Measurements from ENCODE around the gene IFNA17.
"Not testable (repeated sequence)": the region's sequence is repeated elsewhere in the genome, so short reads cannot be mapped to it uniquely, and the experiment has no call there.

The IFNA17 gene

DNA sequence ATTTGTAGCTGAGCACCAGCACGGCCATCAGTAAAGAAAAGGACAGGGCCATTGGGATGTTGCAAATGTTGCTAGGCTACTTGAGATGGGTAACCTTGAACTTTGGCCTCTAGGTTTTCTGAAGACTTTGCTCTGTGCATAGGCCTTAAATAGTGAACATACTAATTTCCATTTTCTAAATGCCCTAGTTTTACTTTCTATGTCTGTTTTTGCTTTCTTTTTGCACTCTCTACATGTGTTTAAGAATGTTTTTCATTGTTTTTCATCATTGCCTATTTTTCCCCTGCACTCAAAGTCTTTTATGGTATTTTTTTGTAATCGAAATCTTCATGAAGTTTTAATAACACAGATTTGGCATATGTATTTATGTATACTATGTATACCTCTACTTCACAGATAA is at the start of gene IFNA17:
Gene IFNA17, minus strand, starts transcription at position 101 of the 400 bp plus-strand sequence. Its CDS starts 49 bp downstream, at position 52.
- no peak for DNase-seq

DNA sequence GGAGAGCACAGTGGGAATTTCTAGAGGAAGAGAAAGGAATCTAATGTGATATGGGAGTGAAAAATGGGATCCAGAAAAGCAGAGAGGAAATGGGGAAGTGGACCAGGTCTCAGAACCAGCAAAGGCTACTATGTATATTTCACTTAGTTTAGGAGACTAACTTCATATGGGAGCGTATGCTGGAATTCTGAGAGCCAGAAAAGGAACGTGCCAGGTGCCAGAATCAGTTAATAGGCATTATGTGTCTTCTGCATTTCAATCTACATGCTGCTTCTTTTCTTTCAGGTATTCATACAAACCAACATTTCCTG is 40.3 kb upstream of the IFNA17 start:
- DNase-seq: no peak

DNA sequence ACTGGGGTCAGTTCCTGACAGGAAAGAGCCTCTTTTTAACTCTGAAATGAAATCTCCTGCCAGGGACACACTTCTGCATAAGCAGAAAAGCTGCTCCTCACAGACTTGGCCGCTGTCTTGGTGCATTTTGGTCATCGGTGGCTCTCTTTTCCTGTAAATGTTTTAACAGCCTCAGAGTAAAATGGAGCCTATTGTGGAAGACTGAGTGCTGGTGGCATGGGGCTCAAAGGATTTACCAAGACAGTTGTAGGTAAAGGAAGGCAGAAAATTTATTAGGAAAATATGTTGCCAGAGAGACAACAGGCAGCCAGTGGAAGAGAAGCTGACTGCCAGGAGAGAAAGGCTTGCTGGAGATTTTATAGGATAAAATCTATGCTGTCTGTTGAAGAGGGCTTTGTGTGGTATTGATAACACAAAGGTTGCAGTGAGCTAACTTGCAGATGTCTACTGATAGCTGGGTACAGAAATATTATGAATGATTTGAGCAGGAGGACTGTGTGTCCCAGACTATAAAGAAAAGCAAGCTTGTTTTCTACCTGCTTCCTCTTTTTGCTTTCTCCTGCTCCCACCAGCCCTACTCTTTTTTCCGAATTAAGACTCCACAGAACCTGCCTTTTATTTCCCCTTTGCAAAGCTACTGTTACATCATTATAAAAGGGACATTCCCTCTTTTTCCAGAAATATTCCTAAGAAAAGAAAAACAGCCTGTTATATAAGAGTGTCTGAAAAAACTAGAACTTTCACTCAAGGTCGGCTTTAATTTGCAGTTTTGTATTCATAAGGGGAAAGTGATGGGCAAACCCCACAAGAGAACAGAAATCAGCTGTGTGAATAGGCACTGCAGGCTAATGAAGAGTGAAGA is 39.7 kb upstream of the IFNA17 start:
- no peak for DNase-seq

DNA sequence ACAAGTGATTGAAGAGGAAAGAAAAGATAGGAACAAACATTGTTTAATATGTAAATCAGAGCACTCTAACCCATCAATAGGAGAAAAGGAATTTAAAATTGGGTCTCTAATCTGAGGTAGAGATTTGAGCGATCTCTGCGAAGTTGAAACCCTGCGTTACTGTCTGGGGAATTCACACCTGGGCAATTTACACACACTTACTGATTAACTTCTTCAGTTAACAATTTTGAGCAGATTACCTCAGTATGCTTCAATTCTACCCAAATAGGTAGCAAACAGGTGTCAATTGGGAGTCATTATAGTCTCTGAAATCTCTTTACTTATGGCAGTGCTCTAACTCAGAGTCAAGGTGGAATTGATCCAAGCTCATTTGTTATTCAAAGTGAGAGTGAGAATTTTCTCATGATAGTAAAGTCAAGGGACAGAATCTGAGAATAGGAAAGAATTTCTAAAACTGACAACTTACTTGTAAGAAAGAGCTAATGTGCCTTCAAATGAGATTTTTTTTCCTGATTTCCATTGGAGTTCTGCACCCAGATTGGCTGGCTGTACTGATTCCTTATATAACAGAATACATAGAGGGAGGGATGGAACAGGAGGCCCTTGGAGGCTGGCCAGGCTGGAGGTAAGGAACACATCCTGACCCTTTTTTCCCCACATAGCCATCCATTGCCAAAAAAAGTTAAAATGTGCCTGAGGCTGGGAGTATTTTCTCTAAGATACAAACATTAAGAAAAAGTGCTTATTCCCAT is 38.9 kb upstream of the IFNA17 start:
- no peak for DNase-seq

DNA sequence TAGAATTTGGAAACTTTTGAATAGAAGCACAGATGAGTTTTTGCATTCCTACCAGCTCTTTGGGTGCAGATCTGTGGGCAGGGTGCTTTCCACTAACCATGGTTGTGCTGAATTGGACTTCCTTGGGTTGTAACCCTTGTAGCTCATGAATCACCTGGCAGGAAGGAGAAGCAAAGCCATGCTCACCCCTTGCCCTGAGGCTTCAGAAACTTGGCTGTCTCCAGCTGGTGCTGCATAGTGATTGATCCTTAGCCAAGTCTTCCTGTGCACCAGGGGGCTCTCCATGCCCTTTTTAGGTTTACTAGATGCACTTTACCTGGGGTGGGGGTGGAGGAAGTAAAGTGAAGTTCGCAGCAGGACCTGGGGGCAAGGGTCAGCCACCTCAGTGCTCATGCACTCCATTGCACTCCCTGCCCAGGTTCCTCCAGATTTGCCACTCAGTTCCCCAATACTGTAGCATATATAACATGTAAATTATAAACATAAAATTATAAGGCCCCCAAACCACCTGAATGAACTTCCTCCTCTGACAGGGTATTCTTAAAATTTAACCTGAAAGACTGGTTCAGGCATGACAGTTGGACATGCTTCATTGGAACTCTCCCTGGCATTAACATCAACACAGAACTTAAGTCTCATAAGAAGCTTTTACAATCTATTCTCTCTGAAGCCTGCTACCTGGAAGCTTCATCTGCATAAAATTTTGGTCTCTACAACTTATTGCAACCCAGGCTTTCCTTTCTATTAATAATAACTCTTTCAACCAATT is 37.6 kb upstream of the IFNA17 start:
- DNase-seq: no peak

DNA sequence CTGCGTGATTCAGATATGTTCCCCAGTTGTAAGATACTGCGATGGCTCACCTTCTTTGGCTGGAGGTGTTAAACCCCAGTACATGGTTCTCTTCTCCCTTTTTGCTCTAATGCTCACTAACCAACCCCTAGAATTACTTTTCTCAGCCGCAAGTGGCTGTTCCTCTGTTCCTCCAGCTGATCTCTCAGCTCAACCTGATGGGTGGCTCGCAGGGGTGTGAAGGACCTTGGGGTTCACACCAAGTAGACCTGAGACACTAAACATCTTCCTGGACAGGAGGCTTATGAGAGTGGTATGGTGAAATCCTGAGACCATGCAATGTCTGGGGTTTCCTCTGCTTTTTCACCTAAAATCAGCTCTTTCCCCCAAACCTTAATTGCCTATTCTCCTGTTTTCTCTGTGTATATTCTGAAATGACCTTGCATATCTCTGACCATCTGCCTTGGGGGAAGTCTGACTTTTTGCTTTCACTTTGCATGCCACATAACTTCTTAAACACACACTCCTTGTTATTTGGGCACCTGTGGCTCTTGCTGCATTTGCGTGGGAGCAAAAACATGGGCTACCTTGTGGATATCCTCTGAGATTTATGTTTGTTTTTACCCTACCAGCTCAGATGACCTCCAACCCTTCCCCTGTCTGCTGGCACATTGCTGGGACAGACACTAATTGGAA is 27.7 kb upstream of the IFNA17 start:
- DNase-seq: no peak

DNA sequence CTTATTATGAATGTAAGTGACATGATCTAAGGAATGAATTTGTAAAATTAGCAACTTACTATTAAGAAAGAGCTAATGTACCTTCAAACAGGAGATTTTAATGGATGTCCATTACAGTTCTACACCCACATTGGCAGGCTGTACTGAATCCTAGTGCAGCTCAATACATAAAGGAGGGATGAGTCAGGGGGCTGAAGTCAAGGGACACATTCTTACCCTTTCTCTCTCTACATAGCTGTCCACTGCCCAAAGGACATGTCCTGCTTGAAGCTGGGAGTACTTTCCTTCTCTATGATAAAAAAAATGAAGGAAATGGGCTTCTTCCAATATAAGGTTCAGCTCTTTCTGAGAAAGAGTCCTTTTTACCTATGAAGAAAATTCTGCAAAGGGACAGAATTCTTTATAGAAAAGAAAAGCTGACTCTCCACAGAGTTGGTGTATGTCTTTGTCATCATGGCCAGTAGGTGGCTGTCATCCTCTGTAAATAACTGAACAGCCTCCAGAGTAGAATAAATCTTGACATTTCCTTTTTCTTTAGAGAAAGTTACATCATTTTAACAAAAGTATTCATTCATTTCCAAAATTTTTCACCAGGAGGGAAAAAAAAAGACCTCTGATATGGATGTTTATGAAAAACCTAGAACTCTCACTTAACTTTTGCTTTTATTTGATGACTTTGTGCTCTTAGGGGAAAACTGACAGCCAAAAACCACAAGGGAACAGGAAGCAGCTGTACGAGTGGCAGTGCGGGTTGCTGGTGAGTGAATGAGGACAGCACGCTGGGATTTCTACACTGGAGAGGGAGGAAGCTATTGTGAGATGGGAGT is 24.9 kb upstream of the IFNA17 start:
- DNase-seq: no peak

DNA sequence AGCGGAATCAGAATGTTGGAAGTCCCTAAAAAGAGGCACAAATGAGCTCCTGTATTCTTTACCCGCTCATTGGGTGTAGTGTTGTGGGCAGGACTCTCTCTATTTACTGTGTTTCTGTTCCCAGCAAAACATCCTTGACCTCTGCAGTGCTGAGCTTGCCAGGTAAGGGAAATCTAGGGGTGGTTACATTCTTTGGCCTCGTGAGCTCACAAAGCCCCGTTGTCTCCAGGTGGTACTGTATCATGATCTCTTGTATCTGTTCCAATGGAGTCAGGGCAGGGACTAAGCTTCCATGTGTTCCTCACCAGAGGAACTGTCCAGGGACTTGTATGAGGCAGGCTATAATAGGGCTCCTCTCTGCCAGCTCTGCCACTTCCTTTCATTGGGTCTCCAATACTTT is 23.6 kb upstream of the IFNA17 start:
- no peak for DNase-seq

DNA sequence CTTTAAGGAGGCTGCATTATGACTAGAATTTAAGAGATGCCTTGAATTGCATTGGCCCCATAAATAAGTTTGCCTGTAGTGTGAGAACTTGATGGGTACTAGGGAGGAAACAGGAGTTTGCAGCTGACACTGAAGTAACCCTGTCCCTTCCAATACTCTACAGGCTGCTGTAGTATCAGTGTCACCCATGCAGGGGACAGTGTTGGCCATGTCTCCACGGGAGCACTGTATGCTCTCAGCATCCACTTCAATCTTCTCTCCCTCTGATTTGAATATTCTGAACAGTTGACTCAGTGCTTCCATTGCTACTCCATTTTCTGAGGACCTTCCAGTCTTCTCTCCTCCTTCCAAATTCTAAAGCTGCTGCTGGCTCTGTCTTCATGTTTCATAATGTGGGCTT is 23.2 kb upstream of the IFNA17 start:
- DNase-seq: no peak

DNA sequence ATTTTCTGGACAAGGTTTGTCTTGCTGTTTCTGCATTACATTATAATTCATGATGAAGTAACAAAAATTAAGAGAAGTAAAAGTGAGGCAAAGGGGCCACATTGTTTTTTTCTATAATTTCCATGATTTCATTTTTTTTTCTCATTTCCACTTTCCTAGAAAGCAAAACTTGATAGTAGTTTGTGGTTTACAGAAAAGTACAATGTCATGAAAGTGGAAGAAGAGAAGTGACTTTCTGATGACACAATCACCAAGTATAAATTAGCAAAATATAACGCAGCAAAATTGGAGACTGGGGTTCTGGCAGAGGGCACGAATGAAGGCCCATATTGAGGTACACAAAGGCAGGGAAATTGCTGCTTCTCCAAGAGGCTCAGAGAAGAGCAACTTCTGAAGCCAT is 16.8 kb upstream of the IFNA17 start:
- no peak for DNase-seq

DNA sequence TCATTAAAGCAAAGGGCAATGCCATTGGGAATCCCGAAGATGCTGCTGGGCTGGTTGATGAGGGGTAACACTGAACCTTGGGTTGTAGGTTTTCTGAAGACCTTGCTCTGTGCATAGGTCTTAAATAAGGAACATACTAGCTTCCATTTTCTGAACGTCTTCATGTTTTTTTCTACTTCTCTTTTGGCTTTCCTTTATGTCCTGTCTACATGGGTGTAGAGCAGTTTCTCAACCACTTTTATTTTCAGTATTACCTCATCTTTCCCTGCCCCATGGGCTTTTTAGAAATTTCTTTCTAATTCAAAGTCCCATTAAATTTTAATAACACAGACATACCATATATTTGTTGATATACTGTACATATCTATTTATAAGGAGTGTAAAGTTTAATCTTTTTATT is 11.9 kb upstream of the IFNA17 start, which contains the start of gene IFNA14:
Gene IFNA14, minus strand, starts transcription at position 95 of the 400 bp plus-strand sequence. Its CDS starts 70 bp downstream, at position 25.
- DNase-seq: no peak

DNA sequence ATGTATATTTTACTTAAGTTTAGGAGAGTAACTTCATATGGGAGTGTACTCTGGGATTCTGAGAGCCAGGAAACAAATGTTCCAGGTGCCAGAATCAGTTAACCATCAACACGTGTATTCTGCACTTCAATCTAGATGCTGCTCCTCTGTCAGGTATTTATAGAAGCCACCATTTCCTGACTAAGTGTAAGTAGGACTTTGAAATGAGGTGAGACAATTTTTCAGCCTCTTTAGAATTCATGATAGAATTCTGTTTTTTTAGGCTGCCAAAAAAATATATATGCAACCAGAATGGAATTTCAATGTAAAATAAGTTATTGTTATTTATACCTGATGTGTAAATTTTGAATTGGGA is 8.3 kb upstream of the IFNA17 start:
- DNase-seq: not testable (repeated sequence)

DNA sequence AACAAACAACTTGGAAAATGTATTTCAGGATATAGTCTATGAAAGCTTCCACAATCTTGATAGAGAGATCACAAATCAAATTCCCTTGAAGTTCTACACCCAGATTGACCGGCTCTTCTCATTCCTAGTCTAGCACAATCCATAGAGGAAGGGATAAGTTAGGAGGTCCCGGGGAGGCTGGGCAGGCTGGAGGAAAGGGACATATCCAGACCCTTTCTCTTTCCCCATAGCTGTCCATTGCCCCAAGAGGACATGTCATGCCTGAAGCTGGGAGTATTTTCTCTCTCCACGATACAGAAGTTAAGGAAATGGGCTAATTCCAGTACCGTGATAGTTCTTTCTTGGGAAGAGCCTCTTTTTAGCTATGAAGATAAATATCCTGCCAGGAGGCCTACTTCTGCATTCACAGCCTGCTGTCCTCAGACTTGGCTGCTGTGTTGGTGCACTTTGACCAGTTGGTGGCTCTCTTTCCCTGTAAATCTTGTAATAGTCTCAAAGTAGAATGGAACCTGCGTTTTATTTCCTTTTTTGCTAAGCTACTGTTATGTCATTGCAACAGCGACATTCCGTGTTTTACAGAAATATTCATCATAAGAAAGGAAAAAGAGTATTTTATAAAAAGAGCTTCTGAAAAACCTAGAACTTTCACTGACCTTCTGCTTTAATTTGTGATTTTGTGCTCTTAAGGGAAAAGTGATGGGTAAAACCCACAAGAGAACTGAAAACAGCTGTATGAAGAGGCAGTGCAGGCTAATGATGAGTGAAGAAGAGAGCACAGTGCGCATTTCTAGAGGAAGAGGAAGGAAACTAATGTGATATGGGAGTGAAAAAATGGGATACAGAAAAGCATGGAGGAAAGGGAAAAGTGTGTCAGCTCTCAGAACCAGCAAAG is 7.7 kb upstream of the IFNA17 start:
- DNase-seq: not testable (repeated sequence)

DNA sequence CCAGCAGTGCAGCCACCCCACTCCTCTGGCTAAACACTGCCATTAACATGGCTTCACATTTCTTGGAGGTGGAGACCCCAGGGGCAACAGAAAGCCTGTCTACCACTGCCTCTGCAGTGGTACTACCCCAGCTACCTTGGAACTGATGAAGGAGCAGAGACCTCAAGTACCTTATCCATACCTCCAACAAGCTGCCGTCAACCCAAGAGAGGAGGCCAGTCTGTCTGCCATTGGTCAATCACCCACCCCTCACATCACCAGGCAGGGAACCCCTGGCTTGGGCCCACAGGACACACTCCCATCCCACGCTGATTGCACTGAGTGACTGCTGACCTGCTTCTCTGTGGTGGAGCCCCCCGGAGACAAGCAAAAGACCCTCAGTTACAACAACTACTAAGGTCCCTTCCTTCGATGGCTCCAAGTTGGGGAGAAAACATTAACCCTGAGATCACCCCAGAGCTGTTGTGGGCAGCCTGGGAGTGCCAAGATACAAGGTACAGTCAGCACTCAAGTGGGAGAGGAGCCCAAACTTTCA is 6.2 kb upstream of the IFNA17 start:
- DNase-seq: no peak

DNA sequence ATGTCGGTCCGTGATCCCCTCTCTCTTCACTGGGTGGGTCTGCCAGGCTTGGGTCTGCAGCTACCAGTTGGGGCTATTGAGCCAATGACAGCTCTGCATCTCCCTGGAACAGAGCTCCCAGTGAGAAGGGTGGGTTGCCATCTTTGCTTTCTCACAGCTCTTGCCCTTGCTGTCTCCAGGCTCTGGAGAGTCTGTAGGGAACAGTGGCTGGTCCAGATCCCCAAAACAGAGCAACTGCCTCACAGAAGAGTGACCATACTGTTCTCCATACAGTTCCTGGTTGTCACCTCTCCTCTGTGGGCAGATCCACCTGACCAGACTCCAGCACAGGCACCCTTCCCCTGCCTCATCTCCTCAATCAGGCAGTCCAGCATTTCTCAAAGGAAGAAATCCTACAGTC is 5.2 kb upstream of the IFNA17 start:
- DNase-seq: no peak

DNA sequence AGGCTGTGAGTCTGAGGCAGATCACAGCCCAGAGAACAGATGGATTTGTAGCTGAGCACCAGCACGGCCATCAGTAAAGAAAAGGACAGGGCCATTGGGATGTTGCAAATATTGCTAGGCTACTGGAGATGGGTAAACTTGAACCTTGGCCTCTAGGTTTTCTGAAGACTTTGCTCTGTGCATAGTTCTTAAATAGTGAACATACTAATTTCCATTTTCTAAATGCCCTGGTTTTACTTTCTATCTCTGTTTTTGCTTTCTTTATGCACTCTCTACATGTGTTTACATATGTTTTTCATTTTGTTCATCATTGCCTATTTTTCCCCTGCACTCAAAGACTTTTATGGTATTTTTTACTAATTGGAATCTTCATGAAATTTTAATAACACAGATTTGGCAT is 10.8 kb downstream of the IFNA17 start, which contains the start of gene IFNA16:
Gene IFNA16, minus strand, starts transcription at position 101 of the 400 bp plus-strand sequence. Its CDS starts 6 bp downstream, at position 95.
- not testable (repeated sequence) for DNase-seq

DNA sequence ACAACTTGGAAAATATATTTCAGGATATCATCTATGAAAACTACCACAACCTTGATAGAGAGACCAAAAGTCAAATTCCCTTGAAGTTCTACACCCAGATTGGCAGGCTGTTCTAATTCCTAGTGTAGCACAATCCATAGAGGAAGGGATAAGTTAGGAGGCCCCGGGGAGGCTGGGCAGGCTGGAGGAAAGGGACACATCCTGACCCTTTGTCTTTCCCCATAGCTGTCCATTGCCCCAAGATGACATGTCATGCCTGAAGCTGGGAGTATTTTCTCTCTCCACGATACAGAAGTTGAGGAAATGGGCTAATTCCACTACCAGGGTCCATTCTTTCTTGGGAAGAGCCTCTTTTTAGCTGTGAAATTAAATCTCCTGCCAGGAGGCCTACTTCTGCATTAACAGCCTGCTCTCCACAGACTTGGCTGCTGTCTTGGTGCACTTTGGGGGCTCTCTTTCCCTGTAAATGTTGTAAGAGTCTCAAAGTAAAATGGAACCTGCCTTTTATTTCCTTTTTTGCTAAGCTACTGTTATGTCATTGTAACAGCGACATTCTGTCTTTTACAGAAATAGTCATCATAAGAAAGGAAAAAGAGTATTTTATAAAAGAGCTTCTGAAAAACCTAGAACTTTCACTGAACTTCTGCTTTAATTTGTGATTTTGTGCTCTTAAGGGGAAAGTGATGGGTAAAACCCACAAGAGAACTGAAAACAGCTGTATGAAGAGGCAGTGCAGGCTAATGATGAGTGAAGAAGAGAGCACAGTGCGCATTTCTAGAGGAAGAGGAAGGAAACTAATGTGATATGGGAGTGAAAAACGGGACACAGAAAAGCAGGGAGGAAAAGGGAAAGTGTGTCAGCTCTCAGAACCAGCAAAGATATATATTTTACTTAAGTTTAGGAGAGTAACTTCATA is 14.4 kb downstream of the IFNA17 start:
- not testable (repeated sequence) for DNase-seq

DNA sequence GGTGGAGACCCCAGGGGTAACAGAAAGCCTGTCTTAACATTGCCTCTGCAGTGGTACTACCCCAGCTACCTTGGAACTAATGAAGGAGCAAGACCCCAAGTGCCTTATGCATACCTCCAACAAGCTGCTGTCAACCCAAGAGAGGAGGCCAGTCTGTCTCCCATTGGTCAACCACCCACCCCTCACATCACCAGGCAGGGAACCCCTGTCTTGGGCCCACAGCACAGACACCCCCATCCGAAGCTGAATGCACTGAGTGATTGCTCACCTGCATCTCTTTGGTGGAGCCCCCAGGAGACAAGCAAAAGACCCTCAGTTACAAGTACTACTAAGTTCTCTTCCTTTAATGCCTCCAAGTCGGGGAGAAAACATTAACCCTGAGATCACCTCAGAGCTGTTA is 15.9 kb downstream of the IFNA17 start:
- not testable (repeated sequence) for DNase-seq

DNA sequence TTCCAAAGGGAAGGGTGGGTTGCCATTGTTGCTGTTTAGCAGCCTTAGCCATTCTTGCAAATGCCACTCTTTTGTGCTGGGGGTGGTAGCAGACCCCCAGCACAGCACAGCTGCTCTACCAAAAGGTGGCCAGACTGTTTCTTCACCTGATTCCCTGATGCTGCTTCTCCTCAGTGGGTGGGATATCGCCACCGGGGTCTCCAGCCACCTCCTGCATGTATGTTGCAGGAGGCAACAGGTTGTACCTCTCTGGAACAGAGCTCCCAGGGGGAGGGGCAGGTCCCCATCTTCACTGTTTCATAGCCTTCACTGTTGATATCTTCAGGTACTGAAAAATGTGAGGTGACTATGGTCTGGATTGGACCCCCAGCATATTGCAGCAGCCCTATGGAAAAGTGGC is 17.2 kb downstream of the IFNA17 start:
- not testable (repeated sequence) for DNase-seq

Data from T1000 (cell line).